Measurements from ENCODE around the gene ZCCHC24.

ZCCHC24 gene

GRCh38 chr10:79483948-79484347, 38.5 kb upstream of the ZCCHC24 start:
- H3K4me3 ChIP-seq (ENCODE audit: low read length), result no peak overlapping the region
- H3K4me1 ChIP-seq (ENCODE audit: control insufficient read depth, insufficient read depth, low read length), result peaks cover 16% of the 10 kb centered on the region
- H3K27me3 ChIP-seq (ENCODE audit: control insufficient read depth, insufficient read depth, low read length), result no peaks in the 10 kb centered on the region
- no peak overlapping the region for H3K4me2 ChIP-seq (ENCODE audit: low read length)
- H3K9ac ChIP-seq (ENCODE audit: low read depth, low read length), result no peak overlapping the region
- no peaks in the 10 kb centered on the region for H3K36me3 ChIP-seq (ENCODE audit: insufficient read depth, low read length)
- H3K9me3 ChIP-seq (replicated peaks; ENCODE audit: low read length), result no peaks in the 10 kb centered on the region

GRCh38 chr10:79483299-79483698, 37.9 kb upstream of the ZCCHC24 start:
- Histone ChIP-seq H3K9me3 (replicated peaks; ENCODE audit: low read length) (no peaks in the 10 kb centered on the region), H3K4me2 (ENCODE audit: low read length) (no peak overlapping the region), H3K4me1 (ENCODE audit: control insufficient read depth, insufficient read depth, low read length) (peaks cover 9% of the 10 kb centered on the region), H3K36me3 (ENCODE audit: insufficient read depth, low read length) (no peaks in the 10 kb centered on the region), H3K4me3 (ENCODE audit: low read length) (no peak overlapping the region), H3K27me3 (ENCODE audit: control insufficient read depth, insufficient read depth, low read length) (peaks cover 4% of the 10 kb centered on the region), H3K9ac (ENCODE audit: low read depth, low read length) (no peak overlapping the region)

- peaks cover 4% of the 10 kb centered on the region for H3K27me3 ChIP-seq (ENCODE audit: control insufficient read depth, insufficient read depth, low read length)
Measured at GRCh38 chr10:79482741-79483140, 37.3 kb upstream of the ZCCHC24 start.

GRCh38 chr10:79482304-79482703, 36.9 kb upstream of the ZCCHC24 start:
- H3K4me2 ChIP-seq (ENCODE audit: low read length), result no peak overlapping the region
- no peak overlapping the region for H3K9ac ChIP-seq (ENCODE audit: low read depth, low read length)
- H3K36me3 ChIP-seq (ENCODE audit: insufficient read depth, low read length), result no peaks in the 10 kb centered on the region
- H3K9me3 ChIP-seq (replicated peaks; ENCODE audit: low read length), result no peaks in the 10 kb centered on the region
- peaks cover 7% of the 10 kb centered on the region for H3K27me3 ChIP-seq (ENCODE audit: control insufficient read depth, insufficient read depth, low read length)
- H3K4me1 ChIP-seq (ENCODE audit: control insufficient read depth, insufficient read depth, low read length), result no peaks in the 10 kb centered on the region
- H3K4me3 ChIP-seq (ENCODE audit: low read length), result no peak overlapping the region

More at GRCh38 chr10:79482741-79483140, 37.3 kb upstream of the ZCCHC24 start:
- H3K9me3 ChIP-seq (replicated peaks; ENCODE audit: low read length), result no peaks in the 10 kb centered on the region
- H3K4me3 ChIP-seq (ENCODE audit: low read length), result no peak overlapping the region
- H3K9ac ChIP-seq (ENCODE audit: low read depth, low read length), result no peak overlapping the region
- H3K4me2 ChIP-seq (ENCODE audit: low read length), result no peak overlapping the region
- H3K4me1 ChIP-seq (ENCODE audit: control insufficient read depth, insufficient read depth, low read length), result peaks cover 4% of the 10 kb centered on the region
- no peaks in the 10 kb centered on the region for H3K36me3 ChIP-seq (ENCODE audit: insufficient read depth, low read length)

GRCh38 chr10:79479283-79479909, 34.0 kb upstream of the ZCCHC24 start:
- Histone ChIP-seq H3K27me3 (ENCODE audit: control insufficient read depth, insufficient read depth, low read length) (peaks cover 33% of the 10 kb centered on the region), H3K9ac (ENCODE audit: low read depth, low read length) (no peak overlapping the region), H3K36me3 (ENCODE audit: insufficient read depth, low read length) (no peaks in the 10 kb centered on the region), H3K4me3 (ENCODE audit: low read length) (no peak overlapping the region), H3K4me2 (ENCODE audit: low read length) (no peak overlapping the region), H3K4me1 (ENCODE audit: control insufficient read depth, insufficient read depth, low read length) (no peaks in the 10 kb centered on the region), H3K9me3 (replicated peaks; ENCODE audit: low read length) (no peaks in the 10 kb centered on the region)

GRCh38 chr10:79477456-79477855, 32.0 kb upstream of the ZCCHC24 start:
- no peak overlapping the region for H3K4me3 ChIP-seq (ENCODE audit: low read length)
- no peaks in the 10 kb centered on the region for H3K9me3 ChIP-seq (replicated peaks; ENCODE audit: low read length)
- peaks cover 45% of the 10 kb centered on the region for H3K27me3 ChIP-seq (ENCODE audit: control insufficient read depth, insufficient read depth, low read length)
- H3K4me1 ChIP-seq (ENCODE audit: control insufficient read depth, insufficient read depth, low read length), result no peaks in the 10 kb centered on the region
- H3K36me3 ChIP-seq (ENCODE audit: insufficient read depth, low read length), result no peaks in the 10 kb centered on the region
- H3K4me2 ChIP-seq (ENCODE audit: low read length), result no peak overlapping the region
- H3K9ac ChIP-seq (ENCODE audit: low read depth, low read length), result no peak overlapping the region

- Histone ChIP-seq H3K9ac (ENCODE audit: low read depth, low read length) (no peak overlapping the region), H3K9me3 (replicated peaks; ENCODE audit: low read length) (no peaks in the 10 kb centered on the region), H3K4me2 (ENCODE audit: low read length) (no peak overlapping the region), H3K36me3 (ENCODE audit: insufficient read depth, low read length) (no peaks in the 10 kb centered on the region), H3K4me3 (ENCODE audit: low read length) (no peak overlapping the region), H3K4me1 (ENCODE audit: control insufficient read depth, insufficient read depth, low read length) (no peaks in the 10 kb centered on the region), H3K27me3 (ENCODE audit: control insufficient read depth, insufficient read depth, low read length) (peaks cover 45% of the 10 kb centered on the region)
Measured at GRCh38 chr10:79476645-79477044, 31.2 kb upstream of the ZCCHC24 start.

- H3K9me3 ChIP-seq (replicated peaks; ENCODE audit: low read length), result no peaks in the 10 kb centered on the region
- no peak overlapping the region for H3K4me3 ChIP-seq (ENCODE audit: low read length)
- H3K4me2 ChIP-seq (ENCODE audit: low read length), result no peak overlapping the region
- H3K27me3 ChIP-seq (ENCODE audit: control insufficient read depth, insufficient read depth, low read length), result peaks cover 50% of the 10 kb centered on the region
- H3K9ac ChIP-seq (ENCODE audit: low read depth, low read length), result no peak overlapping the region
- no peaks in the 10 kb centered on the region for H3K36me3 ChIP-seq (ENCODE audit: insufficient read depth, low read length)
- H3K4me1 ChIP-seq (ENCODE audit: control insufficient read depth, insufficient read depth, low read length), result no peaks in the 10 kb centered on the region
Measured at GRCh38 chr10:79475877-79476276, 30.5 kb upstream of the ZCCHC24 start.

GRCh38 chr10:79475119-79475653, 29.8 kb upstream of the ZCCHC24 start:
- no peaks in the 10 kb centered on the region for H3K36me3 ChIP-seq (ENCODE audit: insufficient read depth, low read length)
- no peak overlapping the region for H3K4me3 ChIP-seq (ENCODE audit: low read length)
- no peaks in the 10 kb centered on the region for H3K4me1 ChIP-seq (ENCODE audit: control insufficient read depth, insufficient read depth, low read length)
- no peak overlapping the region for H3K4me2 ChIP-seq (ENCODE audit: low read length)
- no peak overlapping the region for H3K9ac ChIP-seq (ENCODE audit: low read depth, low read length)
- H3K9me3 ChIP-seq (replicated peaks; ENCODE audit: low read length), result no peaks in the 10 kb centered on the region
- peaks cover 50% of the 10 kb centered on the region for H3K27me3 ChIP-seq (ENCODE audit: control insufficient read depth, insufficient read depth, low read length)

- Histone ChIP-seq H3K36me3 (ENCODE audit: insufficient read depth, low read length) (no peaks in the 10 kb centered on the region), H3K9ac (ENCODE audit: low read depth, low read length) (no peak overlapping the region), H3K4me3 (ENCODE audit: low read length) (no peak overlapping the region), H3K4me1 (ENCODE audit: control insufficient read depth, insufficient read depth, low read length) (no peaks in the 10 kb centered on the region), H3K27me3 (ENCODE audit: control insufficient read depth, insufficient read depth, low read length) (peaks cover 46% of the 10 kb centered on the region), H3K9me3 (replicated peaks; ENCODE audit: low read length) (no peaks in the 10 kb centered on the region), H3K4me2 (ENCODE audit: low read length) (no peak overlapping the region)
Measured at GRCh38 chr10:79473496-79474095, 28.2 kb upstream of the ZCCHC24 start.

GRCh38 chr10:79472951-79473350, 27.5 kb upstream of the ZCCHC24 start:
- Histone ChIP-seq H3K36me3 (ENCODE audit: insufficient read depth, low read length) (no peaks in the 10 kb centered on the region), H3K9ac (ENCODE audit: low read depth, low read length) (no peak overlapping the region), H3K27me3 (ENCODE audit: control insufficient read depth, insufficient read depth, low read length) (peaks cover 45% of the 10 kb centered on the region), H3K9me3 (replicated peaks; ENCODE audit: low read length) (no peaks in the 10 kb centered on the region), H3K4me3 (ENCODE audit: low read length) (no peak overlapping the region), H3K4me2 (ENCODE audit: low read length) (no peak overlapping the region), H3K4me1 (ENCODE audit: control insufficient read depth, insufficient read depth, low read length) (no peaks in the 10 kb centered on the region)

GRCh38 chr10:79472449-79472848, 27.0 kb upstream of the ZCCHC24 start:
- no peak overlapping the region for H3K4me2 ChIP-seq (ENCODE audit: low read length)
- no peak overlapping the region for H3K4me3 ChIP-seq (ENCODE audit: low read length)
- H3K36me3 ChIP-seq (ENCODE audit: insufficient read depth, low read length), result no peaks in the 10 kb centered on the region
- H3K4me1 ChIP-seq (ENCODE audit: control insufficient read depth, insufficient read depth, low read length), result no peaks in the 10 kb centered on the region
- H3K9ac ChIP-seq (ENCODE audit: low read depth, low read length), result no peak overlapping the region
- peaks cover 44% of the 10 kb centered on the region for H3K27me3 ChIP-seq (ENCODE audit: control insufficient read depth, insufficient read depth, low read length)
- H3K9me3 ChIP-seq (replicated peaks; ENCODE audit: low read length), result no peaks in the 10 kb centered on the region
